ENCODE results near the gene HOXD4.

The HOXD4 gene

DNA sequence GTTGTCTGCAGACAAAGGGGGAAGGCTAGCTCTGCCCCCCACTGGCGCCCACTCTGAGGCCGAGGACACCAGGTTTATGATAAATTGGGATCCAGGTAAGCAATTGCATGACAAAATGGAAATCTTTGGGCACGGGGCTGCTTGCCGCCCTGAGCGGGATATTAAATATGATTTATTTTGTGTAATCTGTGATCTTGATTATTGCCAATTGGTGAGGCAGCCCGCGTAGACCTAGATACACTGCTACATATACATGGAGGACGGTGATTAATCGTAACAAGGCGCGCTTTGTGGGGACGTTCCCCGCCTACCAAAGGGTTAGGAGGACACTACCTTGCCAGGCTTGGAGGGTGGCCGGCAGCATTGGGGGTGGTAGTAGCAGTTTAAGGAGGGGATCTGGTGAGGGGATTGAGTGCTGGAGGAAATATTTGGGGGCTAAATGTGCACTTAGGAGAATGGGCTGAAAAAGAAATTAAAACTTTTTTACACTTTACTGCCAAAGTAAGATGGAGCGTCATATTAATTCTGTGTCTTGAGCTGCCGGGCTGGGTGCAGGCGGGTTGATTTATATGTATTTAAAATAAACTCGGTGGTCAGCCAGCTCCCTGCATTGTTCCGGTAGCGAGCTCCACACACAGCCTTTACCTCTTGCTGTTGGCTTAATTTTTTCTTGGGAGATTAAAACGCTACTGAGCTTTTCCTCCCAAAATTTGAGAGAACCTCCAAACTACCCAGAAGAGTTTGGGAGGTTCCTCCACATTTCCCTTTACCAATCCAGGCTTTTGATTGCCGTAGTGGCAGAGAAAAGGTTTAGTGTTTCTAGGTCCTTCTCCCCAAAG is 9.9 kb downstream of the HOXD4 start:
- no peak for TF ChIP-seq ZNF596 (tag by site-specific recombination; IDR thresholded peaks at IDR 0.05)
- no peak for TF ChIP-seq ZNF791 (tag by site-specific recombination; IDR thresholded peaks at IDR 0.05)
- no peak for TF ChIP-seq ZBTB7A (tag by site-specific recombination; IDR thresholded peaks at IDR 0.05; ENCODE audit: low read depth)
- TF ChIP-seq, protein P1, sequence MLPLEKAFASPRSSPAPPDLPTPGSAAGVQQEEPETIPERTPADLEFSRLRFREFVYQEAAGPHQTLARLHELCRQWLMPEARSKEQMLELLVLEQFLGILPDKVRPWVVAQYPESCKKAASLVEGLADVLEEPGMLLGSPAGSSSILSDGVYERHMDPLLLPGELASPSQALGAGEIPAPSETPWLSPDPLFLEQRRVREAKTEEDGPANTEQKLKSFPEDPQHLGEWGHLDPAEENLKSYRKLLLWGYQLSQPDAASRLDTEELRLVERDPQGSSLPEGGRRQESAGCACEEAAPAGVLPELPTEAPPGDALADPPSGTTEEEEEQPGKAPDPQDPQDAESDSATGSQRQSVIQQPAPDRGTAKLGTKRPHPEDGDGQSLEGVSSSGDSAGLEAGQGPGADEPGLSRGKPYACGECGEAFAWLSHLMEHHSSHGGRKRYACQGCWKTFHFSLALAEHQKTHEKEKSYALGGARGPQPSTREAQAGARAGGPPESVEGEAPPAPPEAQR (tag by site-specific recombination; IDR thresholded peaks at IDR 0.05), result no peak
- TF ChIP-seq ZNF335 (tag by site-specific recombination; conservative IDR thresholded peaks at IDR 0.05), result no peak
- TF ChIP-seq HOXD13 (CRISPR knock-in tag; IDR thresholded peaks at IDR 0.05; ENCODE audit: borderline replicate concordance), result no peak
- TF ChIP-seq, protein P2, sequence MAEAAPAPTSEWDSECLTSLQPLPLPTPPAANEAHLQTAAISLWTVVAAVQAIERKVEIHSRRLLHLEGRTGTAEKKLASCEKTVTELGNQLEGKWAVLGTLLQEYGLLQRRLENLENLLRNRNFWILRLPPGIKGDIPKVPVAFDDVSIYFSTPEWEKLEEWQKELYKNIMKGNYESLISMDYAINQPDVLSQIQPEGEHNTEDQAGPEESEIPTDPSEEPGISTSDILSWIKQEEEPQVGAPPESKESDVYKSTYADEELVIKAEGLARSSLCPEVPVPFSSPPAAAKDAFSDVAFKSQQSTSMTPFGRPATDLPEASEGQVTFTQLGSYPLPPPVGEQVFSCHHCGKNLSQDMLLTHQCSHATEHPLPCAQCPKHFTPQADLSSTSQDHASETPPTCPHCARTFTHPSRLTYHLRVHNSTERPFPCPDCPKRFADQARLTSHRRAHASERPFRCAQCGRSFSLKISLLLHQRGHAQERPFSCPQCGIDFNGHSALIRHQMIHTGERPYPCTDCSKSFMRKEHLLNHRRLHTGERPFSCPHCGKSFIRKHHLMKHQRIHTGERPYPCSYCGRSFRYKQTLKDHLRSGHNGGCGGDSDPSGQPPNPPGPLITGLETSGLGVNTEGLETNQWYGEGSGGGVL (tag by site-specific recombination; IDR thresholded peaks at IDR 0.05), result no peak
- no peak for TF ChIP-seq ZNF658 (tag by site-specific recombination; IDR thresholded peaks at IDR 0.05)
- TF ChIP-seq, protein P3, sequence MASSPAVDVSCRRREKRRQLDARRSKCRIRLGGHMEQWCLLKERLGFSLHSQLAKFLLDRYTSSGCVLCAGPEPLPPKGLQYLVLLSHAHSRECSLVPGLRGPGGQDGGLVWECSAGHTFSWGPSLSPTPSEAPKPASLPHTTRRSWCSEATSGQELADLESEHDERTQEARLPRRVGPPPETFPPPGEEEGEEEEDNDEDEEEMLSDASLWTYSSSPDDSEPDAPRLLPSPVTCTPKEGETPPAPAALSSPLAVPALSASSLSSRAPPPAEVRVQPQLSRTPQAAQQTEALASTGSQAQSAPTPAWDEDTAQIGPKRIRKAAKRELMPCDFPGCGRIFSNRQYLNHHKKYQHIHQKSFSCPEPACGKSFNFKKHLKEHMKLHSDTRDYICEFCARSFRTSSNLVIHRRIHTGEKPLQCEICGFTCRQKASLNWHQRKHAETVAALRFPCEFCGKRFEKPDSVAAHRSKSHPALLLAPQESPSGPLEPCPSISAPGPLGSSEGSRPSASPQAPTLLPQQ (tag by site-specific recombination; IDR thresholded peaks at IDR 0.05), result no peak
- TF ChIP-seq ZNF133 (tag by site-specific recombination; IDR thresholded peaks at IDR 0.05), result no peak
- H3K4me3 ChIP-seq (ENCODE audit: low read depth, low read length), result no peak overlapping the region
- peaks cover 5% of the 10 kb centered on the region; the same call in 1 of the 2 replicates for H3K4me1 ChIP-seq (ENCODE audit: control insufficient read depth, insufficient read depth, low read length)
- ChIA-PET POLR2A (interaction anchor here (1.6 kb wide), 1 partner anchor 10 kb away, joined by 4 read pairs; the partner anchor contains the start of gene HOXD4), CTCF (interaction anchor here (0.7 to 1.8 kb wide), 4 partner anchors 20 to 374 kb away, joined by 3 to 5 read pairs (median 4); no protein-coding TSS in a partner anchor)
- no peaks in the 10 kb centered on the region for H3K9me3 ChIP-seq (ENCODE audit: control insufficient read depth, insufficient read depth, low read depth, low read length)
- peaks cover 0 to 18% of the 10 kb centered on the region in 2 experiments; a peak in 2 of 3 replicates for H3K36me3 ChIP-seq (ENCODE audit: control insufficient read depth in 2 of 2, insufficient read depth in 1 of 2, low read length in 2 of 2)
- H3K27ac ChIP-seq (ENCODE audit: extremely low read depth, low read depth, low read length), result no peak overlapping the region

DNA sequence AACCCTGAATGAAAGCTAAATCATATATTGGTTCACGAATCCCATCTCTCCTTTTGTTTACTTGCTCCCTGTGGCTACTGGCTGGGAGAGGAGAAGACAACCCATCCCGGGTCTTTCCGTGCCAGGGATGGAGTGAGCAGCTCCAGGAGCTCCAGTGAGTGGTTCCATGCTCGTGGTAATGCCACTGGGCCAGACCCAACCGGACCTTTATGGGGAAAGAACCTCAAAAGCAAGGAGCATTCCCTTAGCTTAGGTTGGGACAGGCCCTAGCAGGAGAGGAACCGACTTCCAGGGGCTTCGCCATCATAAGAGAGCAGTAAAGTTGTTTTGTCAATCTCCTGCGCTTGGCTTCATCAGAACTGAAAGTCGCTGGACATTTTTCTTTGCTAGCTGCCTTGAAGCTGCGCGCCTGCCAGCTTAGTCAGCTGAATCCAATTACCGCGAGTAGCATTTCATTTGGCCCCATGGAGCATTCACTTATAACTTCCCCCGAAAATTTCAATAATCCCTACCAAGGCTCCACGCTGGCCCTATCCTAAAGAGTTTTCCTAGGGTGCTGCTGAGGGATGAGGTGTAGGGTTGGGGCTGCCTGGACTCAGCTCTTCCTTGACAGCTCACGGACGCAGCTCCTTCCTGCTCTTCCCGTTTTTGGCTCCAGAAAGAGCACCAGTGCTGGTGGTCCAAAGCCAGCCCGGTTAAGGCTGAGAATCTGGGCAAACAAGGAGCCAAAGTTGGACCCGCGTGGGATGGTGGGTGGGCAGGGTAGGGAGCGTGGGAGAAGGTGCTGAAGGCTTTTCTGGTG is 10.7 kb downstream of the HOXD4 start:
- peaks cover 0 to 18% of the 10 kb centered on the region in 2 experiments; a peak in 2 of 3 replicates for H3K36me3 ChIP-seq (ENCODE audit: control insufficient read depth in 2 of 2, insufficient read depth in 1 of 2, low read length in 2 of 2)
- ChIA-PET POLR2A (interaction anchor here (1.6 kb wide), 1 partner anchor 10 kb away, joined by 4 read pairs; the partner anchor contains the start of gene HOXD4), CTCF (interaction anchor here (0.9 to 1.8 kb wide), 3 partner anchors 21 to 293 kb away, joined by 3 to 5 read pairs (median 4); no protein-coding TSS in a partner anchor)
- no peak overlapping the region for H3K4me3 ChIP-seq (ENCODE audit: low read depth, low read length)
- no peaks in the 10 kb centered on the region for H3K4me1 ChIP-seq (ENCODE audit: control insufficient read depth, insufficient read depth, low read length)
- TF ChIP-seq ZNF626 (tag by site-specific recombination; IDR thresholded peaks at IDR 0.05) (no peak), ZNF112 (tag by site-specific recombination; IDR thresholded peaks at IDR 0.05) (no peak), ZNF623 (tag by site-specific recombination; IDR thresholded peaks at IDR 0.05) (no peak), IKZF3 (tag by site-specific recombination; IDR thresholded peaks at IDR 0.05) (no peak)
- TF ChIP-seq, protein P4, sequence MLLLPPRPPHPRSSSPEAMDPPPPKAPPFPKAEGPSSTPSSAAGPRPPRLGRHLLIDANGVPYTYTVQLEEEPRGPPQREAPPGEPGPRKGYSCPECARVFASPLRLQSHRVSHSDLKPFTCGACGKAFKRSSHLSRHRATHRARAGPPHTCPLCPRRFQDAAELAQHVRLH (tag by site-specific recombination; IDR thresholded peaks at IDR 0.05), result no peak
- TF ChIP-seq, protein P5, sequence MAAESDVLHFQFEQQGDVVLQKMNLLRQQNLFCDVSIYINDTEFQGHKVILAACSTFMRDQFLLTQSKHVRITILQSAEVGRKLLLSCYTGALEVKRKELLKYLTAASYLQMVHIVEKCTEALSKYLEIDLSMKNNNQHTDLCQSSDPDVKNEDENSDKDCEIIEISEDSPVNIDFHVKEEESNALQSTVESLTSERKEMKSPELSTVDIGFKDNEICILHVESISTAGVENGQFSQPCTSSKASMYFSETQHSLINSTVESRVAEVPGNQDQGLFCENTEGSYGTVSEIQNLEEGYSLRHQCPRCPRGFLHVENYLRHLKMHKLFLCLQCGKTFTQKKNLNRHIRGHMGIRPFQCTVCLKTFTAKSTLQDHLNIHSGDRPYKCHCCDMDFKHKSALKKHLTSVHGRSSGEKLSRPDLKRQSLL (tag by site-specific recombination; IDR thresholded peaks at IDR 0.05), result no peak
- H3K9me3 ChIP-seq (ENCODE audit: control insufficient read depth, insufficient read depth, low read depth, low read length), result no peaks in the 10 kb centered on the region
- H3K27ac ChIP-seq (ENCODE audit: extremely low read depth, low read depth, low read length), result no peak overlapping the region
